ENCODE data around the gene ARHGAP33. TPM values are rescaled to one million over a fixed set of nuclear protein-coding genes. Genes with fewer than 3 reads are reported as not detected.

The ARHGAP33 gene
- total RNA-seq, 1 experiment from 2014 or later, result 43.9 TPM

- ChIA-PET POLR2A (interaction anchor here (1.6 kb wide), 1 partner anchor 118 kb away, joined by 4 read pairs; no protein-coding TSS in a partner anchor), CTCF (interaction anchor here (0.6 to 1.2 kb wide), 3 partner anchors 32 to 108 kb away, joined by 3 read pairs; no protein-coding TSS in a partner anchor)
- H3K27ac Mint-ChIP-seq, result no peak overlapping the region
- peaks cover 22% of the 10 kb centered on the region for H3K27me3 Mint-ChIP-seq (ENCODE audit: low read depth)
- H3K4me1 Mint-ChIP-seq, result peaks cover 19% of the 10 kb centered on the region
- no peak overlapping the region for H3K4me3 Mint-ChIP-seq
- ATAC-seq (no peak), DNase-seq (ENCODE audit: low spot score) (no peak)
- TF ChIP-seq, protein P1, sequence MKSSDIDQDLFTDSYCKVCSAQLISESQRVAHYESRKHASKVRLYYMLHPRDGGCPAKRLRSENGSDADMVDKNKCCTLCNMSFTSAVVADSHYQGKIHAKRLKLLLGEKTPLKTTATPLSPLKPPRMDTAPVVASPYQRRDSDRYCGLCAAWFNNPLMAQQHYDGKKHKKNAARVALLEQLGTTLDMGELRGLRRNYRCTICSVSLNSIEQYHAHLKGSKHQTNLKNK (CRISPR knock-in tag; IDR thresholded peaks at IDR 0.05), result no peak
- no peak for TF ChIP-seq IRF2 (CRISPR knock-in tag; IDR thresholded peaks at IDR 0.05; ENCODE audit: borderline replicate concordance, low read depth)
- TF ChIP-seq ZNF317 (CRISPR knock-in tag; IDR thresholded peaks at IDR 0.05; ENCODE audit: borderline replicate concordance, low read depth), result no peak
- TF ChIP-seq USF1 (CRISPR knock-in tag; IDR thresholded peaks at IDR 0.05), result no peak
- TF ChIP-seq NFATC4 (CRISPR knock-in tag; IDR thresholded peaks at IDR 0.05), result no peak
- no peak for TF ChIP-seq EMX1 (CRISPR knock-in tag; IDR thresholded peaks at IDR 0.05)
- TF ChIP-seq TEAD1 (CRISPR knock-in tag; IDR thresholded peaks at IDR 0.05), result no peak
- TF ChIP-seq ZNF416 (CRISPR knock-in tag; IDR thresholded peaks at IDR 0.05), result no peak
- TF ChIP-seq PRDM15 (CRISPR knock-in tag; IDR thresholded peaks at IDR 0.05), result no peak
- no peak for TF ChIP-seq JUN (CRISPR knock-in tag; IDR thresholded peaks at IDR 0.05)
- TF ChIP-seq, protein P2, sequence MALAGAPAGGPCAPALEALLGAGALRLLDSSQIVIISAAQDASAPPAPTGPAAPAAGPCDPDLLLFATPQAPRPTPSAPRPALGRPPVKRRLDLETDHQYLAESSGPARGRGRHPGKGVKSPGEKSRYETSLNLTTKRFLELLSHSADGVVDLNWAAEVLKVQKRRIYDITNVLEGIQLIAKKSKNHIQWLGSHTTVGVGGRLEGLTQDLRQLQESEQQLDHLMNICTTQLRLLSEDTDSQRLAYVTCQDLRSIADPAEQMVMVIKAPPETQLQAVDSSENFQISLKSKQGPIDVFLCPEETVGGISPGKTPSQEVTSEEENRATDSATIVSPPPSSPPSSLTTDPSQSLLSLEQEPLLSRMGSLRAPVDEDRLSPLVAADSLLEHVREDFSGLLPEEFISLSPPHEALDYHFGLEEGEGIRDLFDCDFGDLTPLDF (CRISPR knock-in tag; IDR thresholded peaks at IDR 0.05), result no peak
- no peak for TF ChIP-seq SMAD3 (CRISPR knock-in tag; IDR thresholded peaks at IDR 0.05; ENCODE audit: borderline replicate concordance)
- TF ChIP-seq, protein P3, sequence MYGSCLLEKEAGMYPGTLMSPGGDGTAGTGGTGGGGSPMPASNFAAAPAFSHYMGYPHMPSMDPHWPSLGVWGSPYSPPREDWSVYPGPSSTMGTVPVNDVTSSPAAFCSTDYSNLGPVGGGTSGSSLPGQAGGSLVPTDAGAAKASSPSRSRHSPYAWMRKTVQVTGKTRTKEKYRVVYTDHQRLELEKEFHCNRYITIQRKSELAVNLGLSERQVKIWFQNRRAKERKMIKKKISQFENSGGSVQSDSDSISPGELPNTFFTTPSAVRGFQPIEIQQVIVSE (CRISPR knock-in tag; IDR thresholded peaks at IDR 0.05; ENCODE audit: borderline replicate concordance), result no peak
- TF ChIP-seq GABPB1 (CRISPR knock-in tag; IDR thresholded peaks at IDR 0.05), result no peak
- no peak for TF ChIP-seq CREB1 (CRISPR knock-in tag; IDR thresholded peaks at IDR 0.05)
- no peak for TF ChIP-seq HMGA2 (CRISPR knock-in tag; IDR thresholded peaks at IDR 0.05)
- TF ChIP-seq FOXK1 (CRISPR knock-in tag; IDR thresholded peaks at IDR 0.05), result no peak
- no peaks in the 10 kb centered on the region for H3K36me3 Mint-ChIP-seq
- H3K9me3 Mint-ChIP-seq, result no peaks in the 10 kb centered on the region
Observed at GRCh38 chr19:35751839-35752745, 23.3 kb upstream of the ARHGAP33 start.

DNA sequence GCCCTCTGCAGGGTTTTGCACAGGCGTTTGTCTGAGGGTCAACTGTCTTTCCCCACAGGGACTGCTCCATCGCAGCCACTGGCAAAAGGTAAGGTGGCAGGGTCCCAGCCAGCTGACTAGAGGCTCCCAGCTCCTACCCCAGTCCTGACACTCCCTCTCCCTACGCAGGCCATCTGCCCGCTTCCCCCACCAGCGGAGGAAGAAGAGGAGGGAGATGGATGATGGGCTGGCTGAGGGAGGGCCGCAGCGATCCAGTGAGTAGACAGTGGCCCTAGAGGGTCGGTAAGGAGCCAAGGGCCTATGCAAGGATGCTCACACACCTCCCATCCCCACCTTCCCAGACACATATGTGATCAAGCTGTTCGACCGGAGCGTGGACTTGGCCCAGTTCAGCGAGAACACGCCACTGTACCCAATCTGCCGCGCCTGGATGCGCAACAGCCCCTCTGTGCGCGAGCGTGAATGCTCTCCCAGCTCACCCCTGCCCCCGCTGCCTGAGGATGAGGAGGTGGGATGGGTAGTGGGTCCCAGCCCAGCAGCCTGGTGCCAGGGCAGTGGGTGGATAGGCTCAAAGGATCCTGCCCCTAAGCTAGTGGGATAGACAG lies 22.5 kb upstream of the ARHGAP33 start:
- H3K27ac Mint-ChIP-seq, result no peak overlapping the region
- H3K4me3 Mint-ChIP-seq, result no peak overlapping the region
- POLR2A ChIA-PET, result no interaction called here
- CTCF ChIA-PET, result interaction anchor here (1.0 to 1.2 kb wide), 2 partner anchors 32 to 108 kb away, joined by 3 read pairs; no protein-coding TSS in a partner anchor
- H3K27me3 Mint-ChIP-seq (ENCODE audit: low read depth), result peaks cover 23% of the 10 kb centered on the region
- H3K9me3 Mint-ChIP-seq, result no peaks in the 10 kb centered on the region
- peaks cover 18% of the 10 kb centered on the region for H3K4me1 Mint-ChIP-seq
- ATAC-seq (no peak), DNase-seq (ENCODE audit: low spot score) (no peak)
- no peaks in the 10 kb centered on the region for H3K36me3 Mint-ChIP-seq
- no peak for TF ChIP-seq RORB (CRISPR knock-in tag; IDR thresholded peaks at IDR 0.05)
- TF ChIP-seq GABPB1 (CRISPR knock-in tag; IDR thresholded peaks at IDR 0.05), result no peak
- no peak for TF ChIP-seq IRF2 (CRISPR knock-in tag; IDR thresholded peaks at IDR 0.05; ENCODE audit: borderline replicate concordance, low read depth)
- no peak for TF ChIP-seq ZNF232 (CRISPR knock-in tag; IDR thresholded peaks at IDR 0.05)
- TF ChIP-seq USF1 (CRISPR knock-in tag; IDR thresholded peaks at IDR 0.05), result no peak
- TF ChIP-seq ESRRA (CRISPR knock-in tag; IDR thresholded peaks at IDR 0.05; ENCODE audit: borderline replicate concordance), result no peak
- TF ChIP-seq ZBTB21 (CRISPR knock-in tag; IDR thresholded peaks at IDR 0.05; ENCODE audit: borderline replicate concordance), result no peak
- no peak for TF ChIP-seq NR3C1 (CRISPR knock-in tag; conservative IDR thresholded peaks at IDR 0.05; ENCODE audit: low read depth)
- TF ChIP-seq TP53 (CRISPR knock-in tag; IDR thresholded peaks at IDR 0.05), result no peak
- TF ChIP-seq TEAD4 (CRISPR knock-in tag; IDR thresholded peaks at IDR 0.05), result no peak
- no peak for TF ChIP-seq PREB (CRISPR knock-in tag; IDR thresholded peaks at IDR 0.05; ENCODE audit: borderline replicate concordance)
- TF ChIP-seq ZNF219 (CRISPR knock-in tag; IDR thresholded peaks at IDR 0.05; ENCODE audit: borderline replicate concordance), result no peak

All from WTC11 (cell line).